HG03108 (cell line): ENCODE measurements around the gene WDR31.
"Not testable (repeated sequence)": the region's sequence is repeated elsewhere in the genome, so short reads cannot be mapped to it uniquely, and the experiment has no call there.

Experiments
- ATAC-seq: cut with Tn5 transposase; IDR thresholded peaks from one replicate; pipeline ENCODE4 v1.9.1; 2021; ENCODE audit warnings: moderate library complexity; ENCODE audit not compliant: unreplicated experiment

Gene WDR31

DNA sequence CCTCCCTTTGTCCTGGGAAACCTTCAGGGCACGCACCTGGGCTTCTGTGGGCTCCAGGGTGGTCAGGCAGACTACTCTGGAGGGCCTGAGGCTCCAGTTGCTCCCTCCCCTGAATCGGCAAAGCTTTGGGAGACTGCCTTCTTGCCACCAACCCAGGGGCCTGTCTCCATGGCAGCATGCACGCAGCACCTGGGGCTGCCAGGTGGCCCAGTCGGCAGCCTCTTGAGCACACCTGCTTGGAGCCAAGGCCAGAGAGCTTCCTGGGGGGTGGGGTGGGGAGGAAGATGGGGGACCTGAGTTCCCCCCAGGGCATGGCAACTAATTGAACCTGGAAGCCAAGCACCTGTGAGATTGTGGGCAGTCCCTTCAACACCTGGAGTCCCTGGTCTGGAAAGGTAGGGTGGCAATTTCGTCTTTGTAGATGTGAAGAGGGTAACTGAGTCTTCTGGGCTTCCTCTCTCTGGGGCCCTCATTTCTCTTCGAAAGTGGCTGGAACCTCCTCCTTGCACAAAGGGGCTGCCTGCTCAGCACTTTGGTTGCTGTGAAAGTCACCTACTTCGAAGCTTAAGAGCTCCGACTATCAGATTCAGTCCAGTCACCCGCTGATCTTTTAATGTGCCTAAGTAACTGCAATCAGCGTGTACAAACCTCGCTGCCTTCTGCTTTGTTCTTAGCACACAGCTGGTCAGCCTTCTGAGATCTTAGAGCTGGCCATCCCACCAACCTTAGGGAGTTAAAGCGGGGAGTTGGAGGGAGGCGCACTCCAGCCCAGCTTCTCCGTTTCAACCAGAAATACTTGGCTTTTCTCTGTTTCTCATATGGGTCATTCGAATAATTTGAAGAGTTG is 40.9 kb downstream of the WDR31 start:
- ATAC-seq: no peak

DNA sequence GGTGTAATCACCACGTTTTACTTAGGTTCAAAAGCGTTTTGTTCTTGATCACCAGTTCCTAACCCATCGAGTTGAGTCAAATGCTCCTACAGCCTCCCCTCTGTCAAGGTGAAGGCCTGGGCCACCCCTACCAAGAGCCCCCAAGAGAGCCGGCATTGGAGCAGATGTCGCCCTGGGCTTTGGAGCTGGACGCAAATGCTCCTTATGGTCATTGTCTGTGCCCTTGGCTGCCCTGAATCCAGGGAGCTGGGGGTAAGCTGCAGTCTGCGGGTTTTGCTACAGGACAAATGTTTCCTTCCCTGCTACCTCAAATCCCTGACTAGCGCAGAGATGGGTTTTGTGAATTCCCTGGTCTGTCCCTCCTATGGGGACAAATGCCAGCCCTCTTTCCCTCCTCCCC is 41.8 kb downstream of the WDR31 start:
- no peak for ATAC-seq

DNA sequence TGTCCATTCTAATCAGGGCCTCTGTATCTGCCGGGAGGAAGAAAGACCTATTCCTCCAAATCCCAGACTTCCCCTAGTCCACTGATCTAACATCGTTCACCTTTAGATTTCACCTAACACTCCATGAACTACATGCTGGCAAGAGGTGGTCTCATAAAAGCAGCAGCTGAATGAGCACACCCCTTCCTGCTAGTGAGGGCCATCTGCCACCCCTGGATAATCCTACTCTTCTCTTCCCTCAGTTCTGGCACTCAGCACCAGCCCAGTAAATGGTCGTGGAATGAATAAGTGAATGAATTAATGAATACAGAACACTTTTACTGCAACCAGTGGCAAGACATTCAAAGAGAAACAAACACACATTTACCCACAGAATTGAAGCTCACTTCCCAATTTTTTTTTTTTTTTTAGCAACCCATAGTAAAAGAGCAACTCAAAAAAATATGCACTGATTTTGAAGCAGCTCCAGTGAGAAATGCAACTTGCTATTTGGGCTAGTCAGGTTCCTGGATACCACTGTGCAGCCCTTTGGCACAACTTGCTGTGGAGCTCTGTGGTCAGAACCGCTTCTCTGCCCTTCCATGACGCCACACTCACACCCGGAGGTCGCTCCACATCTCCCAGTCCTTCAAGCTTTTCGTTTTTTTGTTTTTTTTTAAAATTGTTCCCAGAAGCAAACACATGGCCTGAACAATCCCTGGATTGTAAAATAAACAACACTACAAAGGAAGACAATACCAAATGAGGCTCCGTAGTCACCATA is 43.1 kb downstream of the WDR31 start:
- ATAC-seq: no peak

DNA sequence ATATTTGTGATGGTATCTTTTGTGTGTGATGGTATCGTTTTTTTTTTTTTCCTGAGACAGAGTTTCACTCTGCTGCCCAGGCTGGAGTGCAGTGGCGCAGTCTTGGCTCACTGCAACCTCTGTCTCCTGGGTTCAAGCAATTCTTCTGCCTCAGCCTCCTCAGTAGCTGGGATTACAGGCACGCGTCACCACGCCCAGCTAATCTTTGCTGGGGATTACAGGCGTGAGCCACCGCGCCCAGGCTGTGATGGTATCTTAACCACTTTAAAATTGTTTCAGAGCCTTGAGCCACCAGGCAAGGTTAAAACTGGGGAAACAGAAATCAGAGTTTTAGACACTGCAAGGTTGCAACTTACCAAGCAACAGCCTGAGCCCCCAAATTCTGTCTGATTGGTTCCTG is 43.8 kb downstream of the WDR31 start:
- not testable (repeated sequence) for ATAC-seq

GRCh38 chr9:113293285-113293878 is 46.7 kb downstream of the WDR31 start:
- no peak for ATAC-seq

GRCh38 chr9:113290052-113290607 is 49.9 kb downstream of the WDR31 start:
- ATAC-seq: no peak

DNA sequence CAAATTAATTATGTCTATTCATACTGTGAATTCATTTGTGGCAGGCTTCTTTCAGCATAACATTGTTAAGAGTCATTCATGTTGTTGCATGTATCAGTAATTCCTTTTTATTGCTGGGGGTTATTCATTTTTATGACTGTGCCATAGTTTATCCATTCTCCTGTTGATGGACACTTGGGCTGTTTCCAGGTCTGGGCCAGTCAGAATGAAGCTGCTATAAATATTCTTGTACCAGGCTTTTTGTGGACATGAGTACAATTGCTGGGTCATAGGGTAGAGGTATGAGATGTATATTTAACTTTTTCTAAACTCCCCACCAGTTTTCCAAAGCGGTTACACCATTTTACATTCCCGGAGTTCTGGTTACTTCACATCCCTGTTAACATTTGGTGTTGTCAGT is 51.0 kb downstream of the WDR31 start:
- no peak for ATAC-seq

DNA sequence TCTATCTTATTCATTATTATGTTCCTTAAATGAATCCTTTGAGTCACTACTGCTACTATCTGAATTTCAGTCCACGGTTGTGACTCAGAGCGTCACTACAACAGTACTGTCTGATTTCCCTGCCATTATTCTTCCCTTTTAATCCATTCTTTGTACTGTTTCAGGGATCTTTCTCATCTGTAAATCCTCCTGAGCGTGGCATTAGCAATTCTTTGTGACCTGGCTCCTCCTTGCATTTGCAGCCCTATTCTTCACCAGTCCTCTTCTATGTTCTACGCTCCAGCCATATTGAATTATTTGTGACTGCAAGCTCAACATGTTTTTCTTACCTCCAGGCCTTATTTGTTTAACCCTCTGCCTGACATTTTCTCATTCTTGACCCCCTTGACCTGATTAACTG is 58.7 kb downstream of the WDR31 start:
- no peak for ATAC-seq

GRCh38 chr9:113278840-113279239 is 61.2 kb downstream of the WDR31 start:
- no peak for ATAC-seq

- peak; percentile 99 for ATAC-seq
Measured at GRCh38 chr9:113275157-113276131, 64.6 kb downstream of the WDR31 start, which contains the start of the genes CDC26 and PRPF4. TSS of gene CDC26 (minus strand) at chr9:113275572. CDS start at chr9:113272507, 3,065 bp downstream. TSS of gene PRPF4 (plus strand) at chr9:113275658. CDS start at chr9:113275744, 86 bp downstream.

DNA sequence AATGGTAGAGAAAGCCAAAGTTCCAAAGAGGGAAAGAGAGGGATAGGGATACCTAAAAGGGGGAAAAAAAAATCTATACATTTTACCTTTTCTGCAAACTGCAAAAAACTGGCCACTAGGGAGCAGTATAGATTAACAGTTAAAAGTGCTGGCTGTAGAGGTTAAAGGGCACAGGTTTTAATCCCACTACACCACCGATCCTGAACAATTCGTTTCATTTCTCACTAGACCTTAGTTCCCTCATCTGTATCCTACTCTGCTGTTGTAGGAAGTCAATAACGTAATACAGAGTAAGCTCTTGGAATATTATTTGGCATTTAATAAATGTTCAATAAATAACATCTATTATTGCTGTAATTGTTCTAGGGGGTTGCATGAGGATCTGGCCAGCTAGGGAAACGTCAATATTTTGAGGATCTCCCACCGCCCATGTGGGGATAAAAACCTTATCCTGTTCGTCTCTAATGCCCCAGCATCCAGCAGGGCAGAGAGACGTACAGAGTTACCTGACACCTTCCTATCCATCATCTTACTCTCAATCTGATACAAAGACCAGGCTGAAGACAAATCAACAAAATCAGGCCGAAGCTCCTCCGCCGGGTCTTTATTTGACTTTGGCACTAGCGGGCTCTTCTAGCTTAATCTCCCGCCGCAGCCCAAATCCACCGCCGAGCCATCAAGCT is 65.5 kb downstream of the WDR31 start:
- ATAC-seq: no peak

- ATAC-seq: no peak
Measured at GRCh38 chr9:113269871-113270270, 70.2 kb downstream of the WDR31 start.

DNA sequence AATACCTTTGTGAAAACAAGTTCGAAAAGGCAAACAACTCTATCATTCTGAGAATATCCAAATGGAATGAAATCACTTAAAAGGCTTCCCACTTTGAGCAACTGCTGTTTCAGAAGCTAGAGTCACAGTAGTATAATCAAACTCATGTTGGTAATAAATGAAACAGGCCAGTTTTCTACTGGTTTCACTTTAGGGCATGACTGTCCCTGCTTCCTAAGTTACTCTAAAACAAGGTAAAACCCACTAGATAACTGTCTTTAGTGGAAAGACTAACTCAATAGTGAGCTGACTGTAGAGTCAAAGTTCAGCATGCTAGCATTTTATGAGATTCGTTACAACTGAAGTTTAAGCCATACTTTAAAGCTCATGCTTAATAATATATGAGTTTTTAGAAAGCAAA is 70.7 kb downstream of the WDR31 start:
- ATAC-seq: no peak

DNA sequence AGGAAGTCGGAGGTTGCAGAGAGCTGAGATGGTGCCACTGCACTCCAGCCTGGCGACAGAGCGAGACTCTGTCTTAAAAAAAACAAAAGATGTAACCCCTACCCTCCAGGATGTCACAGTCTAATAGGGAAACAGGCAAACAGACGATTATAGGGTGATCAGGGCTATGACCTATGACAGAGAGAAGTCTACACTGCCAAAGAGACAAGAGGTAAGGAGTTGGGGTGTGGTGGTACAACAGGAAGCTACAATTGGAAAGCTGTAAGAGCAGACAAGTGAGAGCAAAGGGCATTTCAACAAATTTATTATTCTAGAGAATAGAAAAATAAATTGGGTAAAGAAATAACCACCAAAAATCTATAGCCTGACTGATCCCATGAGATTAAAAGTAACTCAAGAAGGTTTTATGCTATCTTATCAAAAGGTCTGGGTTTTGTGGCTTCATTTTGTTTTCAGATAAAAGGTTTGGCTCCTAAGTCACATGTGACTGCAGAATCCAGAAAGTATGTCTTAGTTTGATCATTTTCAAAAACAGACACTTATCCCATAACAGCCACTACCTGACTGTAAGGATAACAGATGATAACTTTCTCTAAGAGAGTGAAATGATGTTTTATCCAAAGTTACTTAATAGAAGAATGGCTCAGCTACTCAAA is 72.0 kb downstream of the WDR31 start:
- ATAC-seq: no peak

- ATAC-seq: no peak
Measured at GRCh38 chr9:113266174-113266573, 73.9 kb downstream of the WDR31 start.
